Activated CD4-positive, CD25-positive, alpha-beta regulatory T cell treated with anti-CD3 and anti-CD28 coated beads, Interleukin-2, amount 50 U/mL, for 72 hours (primary cell): ENCODE measurements around the gene EFCAB8.
"Not testable (repeated sequence)": the region's sequence is repeated elsewhere in the genome, so short reads cannot be mapped to it uniquely, and the experiment has no call there.

ENCODE experiments used
- DNase-seq: peaks from one replicate; pipeline ENCODE4 v3.0.0; 2021

EFCAB8 gene

DNA sequence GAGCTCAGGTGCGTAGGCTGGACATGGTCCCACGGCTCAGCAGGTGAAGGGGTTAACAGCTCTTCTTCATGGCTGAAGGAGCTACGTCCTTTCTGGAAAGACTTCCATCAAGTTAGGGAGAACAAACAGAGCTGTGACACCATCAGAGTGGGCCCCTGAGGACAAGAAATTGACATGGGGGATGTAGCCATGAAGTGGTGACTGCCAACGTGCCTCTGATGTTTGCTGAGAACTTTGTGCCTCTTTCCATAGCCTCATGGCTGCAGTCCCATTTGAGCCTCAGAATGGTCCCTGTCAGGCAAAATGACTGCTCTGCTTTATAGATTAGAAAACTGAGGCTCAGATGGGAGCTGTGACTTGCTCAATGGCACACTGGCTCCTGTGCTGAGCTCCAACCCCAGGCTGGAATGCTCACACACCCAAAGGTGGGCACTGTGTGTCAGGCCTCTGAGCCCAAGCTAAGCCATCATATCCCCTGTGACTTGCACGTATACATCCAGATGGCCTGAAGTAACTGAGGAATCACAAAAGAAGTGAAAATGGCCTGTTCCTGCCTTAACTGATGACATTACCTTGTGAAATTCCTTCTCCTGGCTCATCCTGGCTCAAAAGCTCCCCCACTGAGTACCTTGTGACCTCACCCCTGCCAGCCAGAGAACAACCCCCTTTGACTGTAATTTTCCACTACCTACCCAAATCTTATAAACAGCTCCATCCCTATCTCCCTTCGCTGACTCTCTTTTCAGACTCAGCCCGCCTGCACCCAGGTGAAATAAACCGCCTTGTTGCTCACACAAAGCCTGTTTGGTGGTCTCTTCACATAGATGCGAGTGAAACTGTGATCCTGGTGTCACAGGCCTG, 115.7 kb downstream of the EFCAB8 start:
- DNase-seq: not testable (repeated sequence)

- not testable (repeated sequence) for DNase-seq
These were observed 116.4 kb downstream of the EFCAB8 start for GRCh38 chr20:32975121-32975520.

GRCh38 chr20:32975698-32976674, 117.3 kb downstream of the EFCAB8 start:
- no peak for DNase-seq

GRCh38 chr20:32976746-32977145, 118.0 kb downstream of the EFCAB8 start:
- no peak for DNase-seq

GRCh38 chr20:32977281-32978008, 118.7 kb downstream of the EFCAB8 start:
- no peak for DNase-seq

- DNase-seq: peak; percentile 22
These were observed 119.2 kb downstream of the EFCAB8 start for GRCh38 chr20:32978009-32978335.

- DNase-seq: no peak
These were observed 120.7 kb downstream of the EFCAB8 start for GRCh38 chr20:32979201-32979998.

GRCh38 chr20:32980131-32980941, 121.6 kb downstream of the EFCAB8 start:
- DNase-seq: no peak

- no peak for DNase-seq
These were observed 122.3 kb downstream of the EFCAB8 start for GRCh38 chr20:32980990-32981389.

- no peak for DNase-seq
These were observed 124.1 kb downstream of the EFCAB8 start for GRCh38 chr20:32982617-32983458.

DNA sequence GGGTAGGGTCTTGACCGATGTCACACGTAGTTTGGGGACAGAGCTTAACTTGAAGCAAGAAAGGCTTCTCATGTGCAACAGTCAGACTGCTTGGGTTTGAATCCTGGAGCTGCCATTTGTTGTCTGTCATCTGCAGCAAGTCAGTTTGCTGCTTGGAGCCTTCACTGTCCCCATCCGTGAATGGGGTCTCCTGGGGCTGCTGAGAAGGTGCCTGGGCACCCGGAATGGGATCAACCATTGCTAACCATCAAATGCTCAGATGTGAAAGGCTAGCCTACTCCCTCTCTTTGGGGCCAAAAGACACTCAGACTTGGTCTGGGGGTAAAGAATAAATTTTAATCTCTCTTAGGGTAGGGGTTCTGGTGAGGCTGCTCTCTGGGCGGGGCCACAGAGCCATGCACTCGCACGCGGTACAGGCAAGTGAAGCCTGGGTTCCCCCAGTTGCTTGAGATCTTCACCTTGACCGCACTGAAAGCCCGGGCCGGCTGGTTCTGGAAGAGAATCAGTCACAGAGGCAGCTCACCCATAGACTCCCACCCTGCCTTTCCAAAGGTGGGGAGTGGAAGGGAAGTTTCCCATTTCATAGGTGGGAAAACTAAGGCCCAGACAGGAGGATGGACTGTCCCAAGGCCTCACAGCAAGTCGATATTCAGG, 124.9 kb downstream of the EFCAB8 start:
- no peak for DNase-seq

- no peak for DNase-seq
These were observed 125.5 kb downstream of the EFCAB8 start for GRCh38 chr20:32984196-32984595.

GRCh38 chr20:32984631-32985354, 126.1 kb downstream of the EFCAB8 start:
- no peak for DNase-seq

DNA sequence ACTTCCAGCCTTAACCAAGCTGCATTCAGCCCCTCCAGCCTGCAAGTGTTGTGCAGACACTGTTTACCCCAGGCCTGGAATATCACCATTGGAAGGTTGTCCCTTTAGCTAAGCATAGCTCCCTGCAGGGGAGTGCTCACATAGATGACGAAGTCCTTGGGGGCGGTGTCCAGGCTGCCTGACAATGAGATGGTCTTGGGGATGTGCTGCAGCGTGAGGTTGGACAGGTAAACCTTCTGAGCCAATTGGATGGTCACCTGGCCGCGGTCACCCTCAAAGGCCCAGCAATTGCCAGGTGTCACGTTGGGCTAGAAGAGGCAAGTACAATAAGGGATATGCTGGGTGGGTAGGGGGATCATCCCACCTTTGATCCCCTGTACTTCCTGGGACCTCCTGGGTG, 126.9 kb downstream of the EFCAB8 start:
- DNase-seq: no peak

DNA sequence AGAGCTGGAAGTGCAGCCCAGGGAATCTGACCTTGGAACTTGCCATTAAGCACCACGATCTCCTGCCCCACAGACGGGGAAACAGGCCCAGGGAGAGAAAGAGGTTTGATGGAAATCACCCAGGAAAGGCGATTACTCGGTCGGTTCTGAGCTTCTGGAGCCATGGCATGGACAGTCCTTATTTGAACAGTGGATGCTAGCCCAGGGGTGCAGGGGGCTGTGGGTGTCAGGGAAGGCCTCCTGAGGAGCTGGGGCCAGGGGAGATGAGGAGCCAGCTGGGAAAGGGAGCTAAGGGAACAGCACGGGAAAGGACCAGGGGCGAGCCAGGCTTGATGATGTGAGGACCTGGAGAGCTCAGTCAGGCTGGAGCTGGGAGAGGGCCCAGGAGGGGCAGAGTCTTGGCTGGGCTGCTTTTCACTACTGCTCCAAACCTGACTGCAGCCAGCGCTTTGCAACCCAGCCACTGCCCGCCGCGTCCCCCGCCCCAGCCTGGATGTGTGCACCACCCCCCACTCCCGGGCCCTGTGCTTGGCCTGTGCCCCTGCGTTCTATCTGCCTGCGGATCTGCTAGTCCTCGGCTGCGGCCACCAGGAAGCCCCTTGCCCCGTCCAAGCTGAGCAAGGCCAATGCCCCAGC, 127.7 kb downstream of the EFCAB8 start:
- no peak for DNase-seq

DNA sequence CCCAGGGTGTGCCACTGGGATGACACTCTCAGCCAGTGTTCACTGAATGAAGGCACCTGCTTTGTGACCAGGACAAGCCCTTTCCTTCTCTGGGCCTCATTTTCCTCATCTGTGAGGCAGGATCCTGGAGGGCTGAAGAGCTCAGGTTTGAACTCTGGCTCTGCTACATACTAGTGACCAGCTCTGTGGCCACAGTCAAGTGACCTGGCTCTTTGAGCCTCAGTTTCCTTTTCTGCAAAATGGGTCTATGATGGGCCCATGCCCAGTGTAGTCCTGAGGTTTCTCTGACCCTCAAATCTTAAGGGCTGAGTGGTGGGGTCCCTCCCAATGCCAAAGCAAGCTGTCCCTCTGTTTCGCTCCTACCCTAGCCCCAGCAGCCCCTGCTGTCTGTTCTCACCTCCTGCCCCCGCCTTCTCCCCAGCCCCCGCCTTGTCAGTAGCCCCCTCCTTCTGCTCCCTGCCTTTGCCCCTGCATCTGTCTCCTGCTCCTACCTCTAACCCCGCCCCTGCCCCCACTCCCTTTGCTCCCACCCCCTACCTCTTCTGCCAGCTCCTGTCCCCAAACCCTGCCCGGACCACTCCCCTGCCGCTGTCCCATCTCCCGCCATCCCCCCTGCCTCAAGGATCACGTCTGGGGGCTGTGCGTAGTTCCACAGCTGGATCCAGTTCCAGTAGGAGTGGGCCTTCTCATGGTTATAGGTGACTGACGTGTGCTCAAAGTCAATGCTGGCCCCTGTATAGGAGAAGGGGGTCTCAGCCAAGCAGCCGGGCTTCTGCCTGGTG, 128.5 kb downstream of the EFCAB8 start:
- DNase-seq: no peak

DNA sequence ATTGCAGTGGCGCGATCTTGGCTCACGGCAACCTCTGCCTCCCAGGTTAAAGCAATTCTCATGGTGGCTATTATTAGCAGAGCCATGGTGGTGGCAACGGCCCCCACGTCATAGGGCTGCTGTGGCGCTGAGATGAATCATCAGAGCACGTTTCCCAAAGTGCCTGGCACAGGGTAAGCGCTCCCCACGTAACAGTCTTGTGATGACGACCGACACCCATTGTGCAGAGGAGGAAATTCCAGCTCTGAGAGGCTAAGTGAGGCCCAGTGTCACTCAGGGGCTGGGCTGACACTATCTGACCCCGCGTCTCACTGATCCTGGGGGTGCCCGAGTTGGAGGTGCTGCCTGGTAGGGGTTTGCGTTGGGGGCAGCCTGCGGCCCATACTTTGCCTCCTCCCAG, 129.3 kb downstream of the EFCAB8 start:
- no peak for DNase-seq
